ENCODE results near the gene CEP55.

- TF ChIP-seq, protein P1, sequence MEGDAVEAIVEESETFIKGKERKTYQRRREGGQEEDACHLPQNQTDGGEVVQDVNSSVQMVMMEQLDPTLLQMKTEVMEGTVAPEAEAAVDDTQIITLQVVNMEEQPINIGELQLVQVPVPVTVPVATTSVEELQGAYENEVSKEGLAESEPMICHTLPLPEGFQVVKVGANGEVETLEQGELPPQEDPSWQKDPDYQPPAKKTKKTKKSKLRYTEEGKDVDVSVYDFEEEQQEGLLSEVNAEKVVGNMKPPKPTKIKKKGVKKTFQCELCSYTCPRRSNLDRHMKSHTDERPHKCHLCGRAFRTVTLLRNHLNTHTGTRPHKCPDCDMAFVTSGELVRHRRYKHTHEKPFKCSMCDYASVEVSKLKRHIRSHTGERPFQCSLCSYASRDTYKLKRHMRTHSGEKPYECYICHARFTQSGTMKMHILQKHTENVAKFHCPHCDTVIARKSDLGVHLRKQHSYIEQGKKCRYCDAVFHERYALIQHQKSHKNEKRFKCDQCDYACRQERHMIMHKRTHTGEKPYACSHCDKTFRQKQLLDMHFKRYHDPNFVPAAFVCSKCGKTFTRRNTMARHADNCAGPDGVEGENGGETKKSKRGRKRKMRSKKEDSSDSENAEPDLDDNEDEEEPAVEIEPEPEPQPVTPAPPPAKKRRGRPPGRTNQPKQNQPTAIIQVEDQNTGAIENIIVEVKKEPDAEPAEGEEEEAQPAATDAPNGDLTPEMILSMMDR (conservative IDR thresholded peaks at IDR 0.05 in 1 of 2, IDR thresholded peaks at IDR 0.05 in 1 of 2; ENCODE audit: low read depth in 1 of 2, low read length in 2 of 2), result no peak
- TF ChIP-seq EZH2 (IDR thresholded peaks at IDR 0.05; ENCODE audit: low read length, missing control alignments), result no peak
These were observed 18.9 kb downstream of the CEP55 start for GRCh38 chr10:93515071-93516005.
